ENCODE results near the gene ZNF850.

The ZNF850 gene

GRCh38 chr19:36797786-36798108, 25.1 kb upstream of the ZNF850 start (continued):
- TF ChIP-seq ZBTB44 (tag by site-specific recombination; IDR thresholded peaks at IDR 0.05) (no peak), ZFP69B (tag by site-specific recombination; IDR thresholded peaks at IDR 0.05) (0 out of 2 replicates have a peak, but pooled peaks have one; percentile 0), ZNF629 (tag by site-specific recombination; IDR thresholded peaks at IDR 0.05) (0 out of 2 replicates have a peak, but pooled peaks have one; percentile 11), ZNF202 (tag by site-specific recombination; IDR thresholded peaks at IDR 0.05; ENCODE audit: borderline replicate concordance) (no peak), ZEB2 (tag by site-specific recombination; IDR thresholded peaks at IDR 0.05) (peak; percentile 6; the same call in 1 of the 2 replicates), ZNF280D (tag by site-specific recombination; IDR thresholded peaks at IDR 0.05) (no peak), ZFP37 (tag by site-specific recombination; IDR thresholded peaks at IDR 0.05) (no peak; the same call in none of the 2 replicates), ZNF600 (tag by site-specific recombination; IDR thresholded peaks at IDR 0.05) (no peak), PRDM10 (tag by site-specific recombination; IDR thresholded peaks at IDR 0.05) (no peak; the same call in 1 of the 2 replicates), SP7 (tag by site-specific recombination; IDR thresholded peaks at IDR 0.05) (no peak; the same call in 1 of the 2 replicates), ZBTB26 (tag by site-specific recombination; optimal IDR thresholded peaks at IDR 0.05) (peak; percentile 3), ZNF354C (tag by site-specific recombination; IDR thresholded peaks at IDR 0.05; ENCODE audit: borderline replicate concordance, low read depth) (no peak), PRDM2 (tag by site-specific recombination; IDR thresholded peaks at IDR 0.05; ENCODE audit: borderline replicate concordance) (no peak), KLF1 (tag by site-specific recombination; IDR thresholded peaks at IDR 0.05) (no peak), ZNF366 (tag by site-specific recombination; conservative IDR thresholded peaks at IDR 0.05) (peak; percentile 46; the same call in 1 of the 2 replicates), ZNF221 (tag by site-specific recombination; IDR thresholded peaks at IDR 0.05; ENCODE audit: borderline replicate concordance) (no peak), ZNF449 (tag by site-specific recombination; IDR thresholded peaks at IDR 0.05) (0 out of 2 replicates have a peak, but pooled peaks have one; percentile 14), ZNF280C (tag by site-specific recombination; IDR thresholded peaks at IDR 0.05) (no peak), PRDM1 (tag by site-specific recombination; IDR thresholded peaks at IDR 0.05) (no peak), ZBTB20 (tag by site-specific recombination; IDR thresholded peaks at IDR 0.05) (no peak)

Measured in HEK293 (cell line).